Measurements from ENCODE around the gene CARS2.
A peak's percentile ranks its signal among the peaks of the same experiment; 100 is the strongest.
"Not testable (repeated sequence)": the region's sequence is repeated elsewhere in the genome, so short reads cannot be mapped to it uniquely, and the experiment has no call there.

The CARS2 gene, protein sequence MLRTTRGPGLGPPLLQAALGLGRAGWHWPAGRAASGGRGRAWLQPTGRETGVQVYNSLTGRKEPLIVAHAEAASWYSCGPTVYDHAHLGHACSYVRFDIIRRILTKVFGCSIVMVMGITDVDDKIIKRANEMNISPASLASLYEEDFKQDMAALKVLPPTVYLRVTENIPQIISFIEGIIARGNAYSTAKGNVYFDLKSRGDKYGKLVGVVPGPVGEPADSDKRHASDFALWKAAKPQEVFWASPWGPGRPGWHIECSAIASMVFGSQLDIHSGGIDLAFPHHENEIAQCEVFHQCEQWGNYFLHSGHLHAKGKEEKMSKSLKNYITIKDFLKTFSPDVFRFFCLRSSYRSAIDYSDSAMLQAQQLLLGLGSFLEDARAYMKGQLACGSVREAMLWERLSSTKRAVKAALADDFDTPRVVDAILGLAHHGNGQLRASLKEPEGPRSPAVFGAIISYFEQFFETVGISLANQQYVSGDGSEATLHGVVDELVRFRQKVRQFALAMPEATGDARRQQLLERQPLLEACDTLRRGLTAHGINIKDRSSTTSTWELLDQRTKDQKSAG

DNA sequence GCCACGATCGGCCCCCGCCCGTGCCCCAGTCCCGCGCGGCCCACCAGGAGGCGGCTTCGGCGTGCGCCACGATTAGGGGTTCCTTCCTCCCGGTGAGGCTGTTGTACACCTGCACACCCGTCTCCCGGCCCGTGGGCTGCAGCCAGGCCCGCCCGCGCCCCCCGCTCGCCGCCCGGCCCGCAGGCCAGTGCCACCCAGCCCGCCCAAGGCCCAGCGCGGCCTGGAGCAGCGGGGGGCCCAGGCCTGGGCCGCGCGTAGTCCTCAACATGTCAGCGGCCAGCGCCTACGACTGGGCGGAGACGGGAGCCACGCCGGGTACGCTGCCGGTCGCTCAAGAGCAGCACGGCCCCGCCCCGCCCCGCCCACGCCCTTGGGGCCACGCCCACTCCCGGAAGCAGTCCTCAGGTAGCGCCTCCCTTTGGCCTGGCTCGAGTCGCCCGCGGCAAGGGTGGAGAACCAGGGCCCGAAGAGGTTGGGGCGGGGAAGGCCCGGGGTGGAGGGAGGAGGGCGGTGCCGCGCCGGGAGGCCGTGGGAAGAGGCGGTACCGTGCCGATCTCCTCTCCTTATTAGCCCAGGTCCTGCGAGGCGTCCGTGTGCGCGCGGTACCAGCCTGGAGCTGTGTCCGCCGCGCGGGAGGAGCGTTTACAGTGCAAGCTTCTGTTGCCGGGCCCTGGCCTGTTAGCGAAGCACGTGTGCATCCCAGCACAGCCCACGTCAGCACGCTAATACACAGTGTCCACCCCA is at the start of gene CARS2:
TSS of gene CARS2 (minus strand) at position 291 of the 744 bp plus-strand sequence. CDS start at position 268, 23 bp downstream.
- DNase-seq, result peak; percentile 100

GRCh38 chr13:110748271-110748670 is 42.4 kb upstream of the CARS2 start:
- DNase-seq, result no peak

DNA sequence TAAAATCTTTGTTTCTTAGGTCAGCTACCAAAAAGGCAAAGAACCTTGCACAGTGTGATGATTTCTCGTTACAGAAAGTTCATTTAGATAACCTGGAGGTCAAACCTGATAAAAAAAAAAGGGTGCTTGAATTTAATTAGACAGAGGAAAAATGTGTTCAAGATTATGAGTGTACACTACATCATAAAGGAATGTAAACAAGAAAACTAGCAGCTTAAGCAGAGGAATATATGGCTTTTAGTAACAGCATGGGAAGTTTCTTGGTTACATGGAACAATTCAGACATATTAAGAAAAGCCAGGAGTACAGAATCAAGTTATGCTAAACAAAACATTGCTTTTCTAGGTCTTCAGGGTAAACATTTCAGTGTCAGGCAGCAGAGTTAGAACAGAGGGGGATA is 40.5 kb upstream of the CARS2 start:
- no peak for DNase-seq

DNA sequence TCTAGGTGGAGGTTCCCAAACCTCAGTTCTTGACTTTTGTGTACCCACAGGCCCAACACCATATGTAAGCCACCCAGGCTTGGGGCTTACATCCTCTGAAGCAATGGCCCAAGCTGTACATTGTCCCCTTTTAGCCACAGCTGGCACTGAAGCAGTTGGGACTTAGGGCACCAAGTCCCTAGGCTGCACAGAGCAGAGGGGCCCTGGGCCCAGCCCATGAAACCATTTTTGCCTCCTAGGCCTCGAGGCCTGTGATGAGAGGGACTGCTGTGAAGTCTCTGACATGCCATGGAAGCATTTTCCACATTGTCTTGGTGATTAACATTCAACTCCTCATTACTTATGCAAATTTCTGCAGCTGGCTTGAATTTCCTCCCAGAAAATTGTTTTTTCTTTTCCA is 37.8 kb upstream of the CARS2 start:
- DNase-seq, result no peak

DNA sequence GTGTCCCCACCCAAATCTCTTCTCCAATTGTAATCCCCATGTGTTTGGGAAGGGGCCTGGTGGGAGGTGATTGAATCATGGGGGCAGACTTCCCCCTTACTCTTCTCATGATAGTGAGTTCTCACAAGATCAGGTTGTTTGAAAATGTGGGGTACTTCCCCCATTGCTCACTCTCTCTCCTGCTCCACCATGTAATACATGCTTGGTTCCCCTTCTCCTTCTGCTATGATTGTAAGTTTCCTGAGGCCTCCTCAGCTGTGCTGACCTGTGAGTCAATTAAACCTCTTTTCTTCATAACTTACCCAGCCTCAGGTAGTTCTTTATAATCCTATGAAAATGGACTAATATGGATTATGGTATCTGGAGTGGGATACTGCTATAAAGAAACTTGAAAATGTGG is 31.6 kb upstream of the CARS2 start:
- no peak for DNase-seq

GRCh38 chr13:110734561-110734960 is 28.6 kb upstream of the CARS2 start:
- DNase-seq, result no peak

DNA sequence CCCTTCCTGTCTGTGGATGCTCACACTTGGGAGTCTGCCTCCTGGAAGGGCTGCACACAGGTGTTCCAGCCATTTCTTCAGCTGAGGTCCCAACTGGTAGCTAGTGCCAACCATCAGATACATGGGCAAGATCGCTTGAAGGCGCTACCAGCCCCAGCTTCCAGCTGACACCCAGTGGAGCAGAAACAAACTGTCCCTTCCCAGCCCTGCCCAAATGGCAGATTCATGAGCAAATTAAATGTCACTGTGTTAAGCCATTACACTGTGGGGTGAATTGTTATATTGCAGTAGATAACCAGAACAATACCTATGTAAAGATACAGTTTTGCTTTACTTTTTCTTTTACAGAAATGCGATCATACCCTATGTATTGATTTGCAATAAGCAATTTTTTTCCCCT is 25.2 kb upstream of the CARS2 start:
- DNase-seq, result no peak

DNA sequence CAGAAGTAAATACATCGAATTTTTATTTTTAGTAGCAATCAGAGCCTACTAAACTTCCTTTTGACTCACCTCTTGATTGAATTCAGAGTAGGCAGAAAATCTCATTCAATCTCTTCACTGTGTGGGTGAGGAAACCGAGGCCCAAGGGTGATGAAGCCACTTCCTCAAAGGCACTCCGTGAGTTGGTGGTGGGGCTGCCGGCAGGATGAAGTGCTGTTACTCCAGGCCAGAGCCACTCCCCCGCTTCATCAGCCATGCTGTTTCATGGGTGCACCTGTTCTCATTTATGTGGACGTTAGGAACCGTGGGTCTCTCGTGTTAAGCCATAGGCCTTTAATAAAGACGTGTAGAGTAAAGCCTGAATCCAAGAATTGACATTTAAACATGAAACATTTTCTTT is 20.8 kb upstream of the CARS2 start:
- DNase-seq, result no peak

DNA sequence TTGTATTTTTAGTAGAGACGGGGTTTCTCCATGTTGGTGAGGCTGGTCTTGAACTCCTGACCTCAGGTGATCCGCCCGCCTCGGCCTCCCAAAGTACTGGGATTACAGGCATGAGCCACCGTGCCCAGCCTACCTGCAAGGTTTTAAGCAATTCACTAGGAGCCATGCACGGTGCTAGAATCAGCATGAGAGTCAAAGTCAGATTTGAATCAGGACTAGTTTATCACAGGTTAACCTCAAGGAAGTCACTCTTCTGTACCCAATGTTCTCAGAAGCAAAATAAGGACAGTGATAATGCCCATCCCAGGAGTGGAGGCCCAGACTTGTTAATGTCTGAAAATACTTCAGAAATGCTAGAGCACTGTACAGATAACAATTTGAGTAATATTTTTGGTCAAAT is 20.2 kb upstream of the CARS2 start:
- DNase-seq, result not testable (repeated sequence)

DNA sequence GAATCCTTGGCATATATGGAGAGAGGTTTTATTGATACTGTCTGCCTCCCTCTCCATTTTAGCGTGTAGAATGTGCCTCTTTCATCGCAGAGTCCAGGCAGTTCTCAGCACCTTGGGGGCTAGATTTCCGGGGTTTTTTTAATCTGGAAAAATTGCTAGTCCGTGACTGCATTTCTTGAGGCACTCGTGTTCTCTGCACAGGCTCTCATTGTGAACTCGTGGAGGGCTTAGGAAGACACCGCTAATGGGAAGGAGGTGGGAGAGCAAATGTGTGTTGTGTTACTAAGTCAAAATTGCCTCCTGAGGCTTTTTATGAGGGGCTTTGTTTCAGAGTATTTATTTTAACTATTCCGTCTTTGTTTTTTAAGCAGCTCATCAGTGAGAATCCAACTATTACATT is 17.7 kb upstream of the CARS2 start:
- DNase-seq, result no peak

GRCh38 chr13:110722971-110723370 is 17.1 kb upstream of the CARS2 start:
- no peak for DNase-seq

GRCh38 chr13:110719036-110719710 is 13.3 kb upstream of the CARS2 start:
- DNase-seq, result no peak

GRCh38 chr13:110716247-110716515 is 10.3 kb upstream of the CARS2 start:
- DNase-seq, result peak; percentile 71

DNA sequence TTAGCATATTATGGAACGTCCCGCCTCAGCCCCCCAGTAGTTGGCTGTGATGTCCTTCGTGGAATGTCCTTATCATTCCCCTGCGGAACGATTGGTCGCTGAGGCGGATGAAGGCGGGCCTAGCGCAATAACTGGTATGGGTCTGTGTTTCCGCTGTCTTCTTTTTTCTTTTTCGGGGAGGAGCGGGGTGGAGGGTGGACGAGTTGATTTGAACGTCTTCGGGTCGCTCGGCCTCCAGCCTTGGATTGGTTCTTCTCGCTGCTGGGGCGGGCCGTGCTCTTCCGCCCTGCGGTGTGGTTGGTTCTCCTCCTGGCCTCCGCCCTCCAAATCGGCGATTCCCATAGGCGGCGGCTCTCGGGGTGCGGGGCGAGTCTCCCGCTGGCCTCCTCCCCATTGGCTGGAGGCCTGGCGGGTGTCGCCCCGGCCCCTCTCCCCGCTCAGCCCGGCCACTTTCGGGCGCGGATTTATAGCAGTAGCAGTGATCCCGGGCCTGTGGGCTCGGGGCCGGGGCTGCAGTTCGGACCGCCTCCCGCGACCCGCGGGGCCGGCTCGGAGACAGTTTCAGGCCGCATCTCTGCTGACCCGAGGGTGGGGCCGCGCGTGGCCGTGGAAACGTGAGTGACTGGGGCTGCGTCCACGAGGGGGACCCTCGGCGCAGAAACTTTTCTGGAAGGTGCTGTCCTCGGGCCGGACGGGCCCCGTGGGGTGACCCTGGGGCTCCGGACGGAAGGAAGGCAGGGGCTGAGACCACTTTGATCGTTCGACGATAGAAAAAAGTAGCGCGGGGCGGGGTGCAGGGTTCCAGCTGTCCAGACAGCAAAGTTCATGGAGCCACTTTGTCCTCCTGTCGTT is 9.7 kb upstream of the CARS2 start:
- peak; percentile 100 for DNase-seq

GRCh38 chr13:110714797-110715394 is 9.0 kb upstream of the CARS2 start:
- peak; percentile 83 for DNase-seq

- DNase-seq, result peak; percentile 76
These were observed 8.3 kb upstream of the CARS2 start for GRCh38 chr13:110713981-110714796.

DNA sequence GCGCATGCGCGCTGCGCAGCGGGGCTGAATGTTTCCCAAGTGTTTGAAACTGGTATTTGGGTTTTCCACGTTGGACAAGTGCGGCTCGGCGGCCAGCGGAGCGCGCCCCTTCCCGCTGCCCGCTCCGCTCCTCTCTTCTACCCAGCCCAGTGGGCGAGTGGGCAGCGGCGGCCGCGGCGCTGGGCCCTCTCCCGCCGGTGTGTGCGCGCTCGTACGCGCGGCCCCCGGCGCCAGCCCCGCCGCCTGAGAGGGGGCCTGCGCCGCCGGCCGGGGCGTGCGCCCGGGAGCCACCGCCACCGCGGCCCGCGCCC is 7.7 kb upstream of the CARS2 start, which contains the start of gene ING1:
TSS of gene ING1 (plus strand) at position 59 of the 311 bp plus-strand sequence. CDS start 450 bp downstream, outside the sequence.
- no peak for DNase-seq

- DNase-seq, result peak; percentile 100
These were observed 7.1 kb upstream of the CARS2 start for GRCh38 chr13:110712849-110713641.

- peak; percentile 94 for DNase-seq
These were observed 6.3 kb upstream of the CARS2 start for GRCh38 chr13:110712081-110712848.

Measured in islet precursor cell (in vitro differentiated cells).